Cerebellar cortex (tissue), 1 donor: ENCODE results near the gene HEATR1.

Experiments
- DNase-seq: peaks from one replicate; pipeline ENCODE4 v3.0.0-alpha.2; 2015; ENCODE audit warnings: low spot score

The HEATR1 gene

GRCh38 chr1:236536540-236536939 lies 67.8 kb downstream of the HEATR1 start:
- no peak for DNase-seq

GRCh38 chr1:236535662-236536161 lies 68.6 kb downstream of the HEATR1 start:
- DNase-seq, result no peak

GRCh38 chr1:236535190-236535589 lies 69.1 kb downstream of the HEATR1 start:
- no peak for DNase-seq

GRCh38 chr1:236534151-236534651 lies 70.1 kb downstream of the HEATR1 start:
- no peak for DNase-seq

GRCh38 chr1:236532850-236533249 lies 71.5 kb downstream of the HEATR1 start:
- DNase-seq, result no peak

- DNase-seq, result no peak
Observed at GRCh38 chr1:236530959-236531358, 73.4 kb downstream of the HEATR1 start.

- DNase-seq, result no peak
Observed at GRCh38 chr1:236530286-236530685, 74.0 kb downstream of the HEATR1 start.

- no peak for DNase-seq
Observed at GRCh38 chr1:236526079-236526478, 78.2 kb downstream of the HEATR1 start.

GRCh38 chr1:236524895-236525184 lies 79.5 kb downstream of the HEATR1 start:
- DNase-seq, result no peak

- DNase-seq, result peak; percentile 72
Observed at GRCh38 chr1:236524142-236524894, 80.0 kb downstream of the HEATR1 start.

- peak; percentile 82 for DNase-seq
Observed at GRCh38 chr1:236523704-236524141, 80.6 kb downstream of the HEATR1 start, which contains the start of gene LGALS8. Gene LGALS8, plus strand, starts transcription at chr1:236523982. Its CDS starts 2,089 bp downstream, at chr1:236526071.

GRCh38 chr1:236522937-236523703 lies 81.2 kb downstream of the HEATR1 start:
- peak; percentile 36 for DNase-seq

- DNase-seq, result no peak
Observed at GRCh38 chr1:236520445-236521005, 83.8 kb downstream of the HEATR1 start.

GRCh38 chr1:236518322-236518721 lies 86.0 kb downstream of the HEATR1 start:
- no peak for DNase-seq

GRCh38 chr1:236516929-236517704 lies 87.2 kb downstream of the HEATR1 start:
- DNase-seq, result no peak

GRCh38 chr1:236515443-236515958 lies 88.8 kb downstream of the HEATR1 start:
- DNase-seq, result no peak

GRCh38 chr1:236514703-236515442 lies 89.4 kb downstream of the HEATR1 start:
- DNase-seq, result no peak

GRCh38 chr1:236511735-236512418 lies 92.4 kb downstream of the HEATR1 start:
- DNase-seq, result no peak

- no peak for DNase-seq
Observed at GRCh38 chr1:236509647-236510401, 94.5 kb downstream of the HEATR1 start.

GRCh38 chr1:236509203-236509602 lies 95.1 kb downstream of the HEATR1 start:
- no peak for DNase-seq
